HG02938 (cell line): ENCODE data around the gene GON4L.
"Not testable (repeated sequence)": the region's sequence is repeated elsewhere in the genome, so short reads cannot be mapped to it uniquely, and the experiment has no call there.

Experiments used
- ATAC-seq: cut with Tn5 transposase; IDR thresholded peaks from one replicate; pipeline ENCODE4 v1.9.1; 2021; ENCODE audit warnings: mild to moderate bottlenecking, moderate library complexity; ENCODE audit not compliant: unreplicated experiment

GON4L gene

DNA sequence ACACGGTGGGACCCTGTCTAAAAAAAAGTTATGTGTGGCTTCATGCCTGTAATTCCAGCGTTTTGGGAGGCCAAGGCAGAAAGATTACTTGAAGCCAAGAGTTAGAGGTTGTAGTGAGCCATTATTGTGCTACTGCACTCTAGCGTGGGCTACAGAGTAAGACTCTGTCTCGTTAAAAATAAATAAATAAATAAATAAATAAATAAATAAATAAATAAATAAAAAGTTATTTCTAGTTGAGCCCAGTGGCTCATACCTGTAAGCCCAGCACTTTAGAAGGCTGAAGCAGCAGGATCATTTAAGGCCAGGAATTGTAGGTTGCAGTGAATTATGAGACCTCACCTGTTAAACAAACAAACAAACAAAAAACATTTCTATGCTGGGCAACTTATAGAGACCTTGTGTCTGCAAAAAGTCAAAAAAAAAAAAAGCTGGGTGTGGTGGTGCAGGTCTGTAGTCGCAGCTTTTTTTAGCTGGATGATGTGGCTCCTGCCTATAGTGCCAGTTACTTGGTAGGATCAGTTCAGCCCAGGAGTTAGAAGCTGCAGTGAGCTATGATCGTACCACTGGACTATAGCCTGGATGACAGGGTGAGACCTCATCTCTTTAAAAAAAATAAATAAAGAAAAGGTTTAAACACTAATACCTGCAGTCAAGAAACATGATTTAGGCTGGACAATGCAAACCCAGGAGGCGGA, 25.6 kb downstream of the GON4L start:
- no peak for ATAC-seq

DNA sequence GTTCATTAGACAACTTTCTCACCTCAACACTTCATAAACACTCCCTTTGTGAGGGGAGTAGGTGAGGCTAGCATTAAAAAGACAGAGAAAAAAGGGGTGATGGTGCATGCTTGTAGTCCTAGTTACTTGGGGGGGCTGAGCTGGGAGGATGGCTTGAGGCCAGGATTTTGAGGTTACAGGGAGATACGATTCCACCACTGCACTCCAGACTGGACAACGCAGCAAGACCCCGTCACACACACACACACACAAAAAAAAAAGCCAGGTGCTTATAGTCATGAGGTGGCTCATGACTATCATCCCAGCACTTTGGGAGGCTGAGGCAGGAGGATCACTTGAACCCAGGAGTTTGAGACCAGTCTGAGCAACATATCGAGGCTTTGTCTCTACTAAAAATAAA, 29.6 kb downstream of the GON4L start:
- ATAC-seq, result no peak

DNA sequence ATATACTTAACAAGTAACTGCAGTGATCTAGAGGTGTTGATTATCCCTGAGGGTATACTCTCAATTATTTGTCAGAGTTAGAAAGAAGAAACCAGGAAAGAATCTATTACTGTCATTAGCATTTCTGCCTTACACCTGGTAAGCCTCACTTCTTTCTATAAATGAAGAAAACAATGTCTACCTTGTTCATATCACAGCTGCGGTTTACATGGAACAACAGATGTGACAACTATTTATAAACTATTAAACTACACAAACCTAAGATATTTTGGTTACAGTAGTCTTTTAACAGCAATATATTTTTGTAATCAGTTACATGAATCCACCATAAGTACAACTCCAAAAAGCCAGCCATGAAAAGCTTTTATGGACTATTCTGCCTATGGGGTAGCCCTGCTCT, 40.7 kb downstream of the GON4L start:
- no peak for ATAC-seq

DNA sequence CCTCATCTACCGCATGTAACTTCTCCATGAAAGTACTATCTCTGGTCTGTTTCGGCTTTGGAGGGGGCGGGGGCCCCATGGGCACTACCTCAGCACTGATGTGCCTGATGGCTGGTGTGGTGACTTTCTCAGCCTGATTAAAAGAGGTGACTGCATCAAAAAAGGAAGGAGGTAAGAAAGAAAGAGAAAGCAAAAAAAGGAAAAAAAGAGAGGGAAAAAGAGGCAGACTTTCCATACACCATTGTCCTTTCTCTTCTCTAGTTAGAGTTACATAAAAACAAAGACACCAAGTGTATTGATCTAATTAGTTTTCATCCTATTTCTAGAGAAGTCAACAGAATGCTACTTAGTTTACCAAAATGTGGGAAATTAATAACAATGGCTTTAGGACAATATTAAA, 43.3 kb downstream of the GON4L start:
- no peak for ATAC-seq

DNA sequence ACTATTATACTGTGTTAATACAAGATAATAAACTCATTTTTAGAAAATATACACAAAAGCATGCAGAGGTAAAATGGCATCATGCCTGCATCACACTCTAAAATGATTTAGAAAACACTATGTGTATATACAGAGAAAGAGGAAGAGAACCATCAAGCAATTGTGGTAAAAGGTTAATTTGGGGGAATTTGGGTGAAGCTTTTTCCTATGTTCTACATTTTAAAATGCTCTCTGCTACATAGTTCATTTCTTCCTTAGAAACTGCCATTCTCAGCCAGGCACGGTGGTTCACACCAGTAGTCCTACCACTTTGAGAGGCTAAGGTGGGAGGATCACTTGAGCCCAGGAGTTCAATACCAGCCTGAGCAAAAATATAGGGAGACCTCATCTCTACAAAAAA, 44.1 kb downstream of the GON4L start:
- no peak for ATAC-seq

DNA sequence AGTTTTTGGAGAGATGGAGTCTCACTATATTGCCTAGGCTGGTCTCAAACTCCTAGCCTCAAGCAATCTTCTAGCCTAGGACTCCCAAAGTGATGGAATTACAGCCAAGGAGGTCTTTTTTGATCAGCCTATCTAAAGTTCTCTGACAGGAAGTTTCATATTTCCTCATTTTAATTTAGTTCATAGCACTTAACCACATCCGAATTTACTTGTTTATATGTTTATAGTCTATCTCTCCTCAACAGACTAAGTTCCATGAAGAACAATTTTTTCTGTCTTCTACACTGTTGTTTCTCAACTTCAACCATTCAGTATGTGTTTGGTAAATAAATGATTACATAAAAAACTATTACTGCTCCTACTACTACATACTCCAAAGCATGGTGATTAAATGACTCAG, 47.9 kb downstream of the GON4L start:
- ATAC-seq, result no peak

DNA sequence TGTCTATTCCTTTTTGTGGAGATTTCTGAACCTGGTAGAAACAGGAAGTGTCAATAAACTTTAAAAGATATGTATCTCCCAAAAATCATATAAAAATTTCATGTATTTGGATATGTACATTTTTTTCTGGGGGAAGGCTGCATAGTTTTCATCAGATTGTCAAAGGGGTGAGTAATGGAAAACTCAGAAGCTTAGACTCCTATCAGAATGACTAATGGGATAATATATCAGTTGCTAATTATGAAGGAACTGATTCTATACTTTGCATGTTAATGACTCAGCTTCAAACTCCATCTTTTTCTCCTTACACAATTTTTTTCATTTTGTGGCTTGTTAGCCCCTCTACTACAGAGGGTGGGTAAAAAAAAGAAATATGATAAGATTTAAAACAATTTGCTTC, 55.9 kb downstream of the GON4L start:
- ATAC-seq, result no peak

DNA sequence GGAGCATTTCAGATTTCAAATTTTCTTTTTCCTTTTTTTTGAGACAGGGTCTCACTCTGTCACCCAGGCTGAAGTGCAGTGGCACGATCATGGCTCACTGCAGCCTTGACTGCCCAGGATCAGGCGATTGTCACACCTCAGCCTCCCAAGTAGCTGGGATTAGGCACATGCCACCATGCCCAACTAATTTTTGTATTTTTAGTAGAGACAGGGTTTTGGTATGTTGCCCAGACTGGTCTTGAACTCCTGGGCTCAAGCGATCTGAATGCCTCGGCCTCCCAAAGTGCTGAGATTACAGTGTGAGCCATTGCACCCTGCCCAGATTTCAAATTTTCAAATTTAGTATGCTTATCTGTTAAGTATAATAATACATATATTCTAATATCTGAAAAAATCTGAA, 61.4 kb downstream of the GON4L start:
- ATAC-seq, result not testable (repeated sequence)

DNA sequence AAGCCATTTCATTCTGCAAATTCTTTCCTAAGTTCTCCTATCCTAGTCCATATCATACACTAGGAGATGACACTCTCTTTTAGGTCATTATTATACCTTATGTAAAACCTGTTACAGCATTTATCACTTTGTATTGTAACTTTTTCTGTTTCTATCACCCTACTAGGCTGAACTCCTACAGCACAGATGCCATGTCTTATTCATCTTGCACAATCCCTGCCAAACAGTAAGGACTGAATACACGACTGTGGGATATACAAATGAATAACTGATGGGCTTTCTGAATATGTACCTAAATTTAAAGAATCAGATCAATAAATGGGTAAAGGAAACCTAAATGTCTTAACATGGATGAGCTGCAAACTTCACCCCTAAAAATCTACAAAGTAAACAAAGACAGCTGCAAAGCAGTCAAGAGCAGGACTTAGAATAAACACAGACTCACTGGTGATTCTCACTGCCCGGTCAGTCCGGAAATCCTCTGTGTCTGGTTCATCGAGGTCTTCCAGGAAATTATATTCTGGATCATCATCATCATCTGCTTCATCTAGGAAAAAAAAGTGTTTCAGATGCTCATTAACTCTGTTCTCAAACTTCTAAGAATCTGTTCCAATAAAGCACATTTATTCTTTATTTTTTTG, 62.3 kb downstream of the GON4L start:
- ATAC-seq, result no peak

DNA sequence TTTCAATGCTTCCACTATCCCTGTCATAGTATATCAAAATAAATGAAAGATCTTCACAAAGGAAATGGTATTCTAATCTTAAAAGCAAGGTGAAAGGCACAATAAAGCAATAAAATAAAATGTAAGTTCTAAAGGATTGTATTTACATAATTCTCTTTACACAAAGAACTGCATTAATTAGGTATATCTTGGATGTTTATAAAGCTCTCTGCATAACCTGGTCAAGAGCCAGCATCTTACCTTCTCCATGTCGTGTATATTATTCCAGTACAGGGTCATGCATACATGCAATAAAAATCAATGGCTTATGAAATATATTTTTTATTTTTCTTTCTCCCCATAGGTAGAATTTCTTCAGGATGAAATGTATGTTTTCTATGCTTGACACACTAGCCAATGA, 63.8 kb downstream of the GON4L start:
- no peak for ATAC-seq

DNA sequence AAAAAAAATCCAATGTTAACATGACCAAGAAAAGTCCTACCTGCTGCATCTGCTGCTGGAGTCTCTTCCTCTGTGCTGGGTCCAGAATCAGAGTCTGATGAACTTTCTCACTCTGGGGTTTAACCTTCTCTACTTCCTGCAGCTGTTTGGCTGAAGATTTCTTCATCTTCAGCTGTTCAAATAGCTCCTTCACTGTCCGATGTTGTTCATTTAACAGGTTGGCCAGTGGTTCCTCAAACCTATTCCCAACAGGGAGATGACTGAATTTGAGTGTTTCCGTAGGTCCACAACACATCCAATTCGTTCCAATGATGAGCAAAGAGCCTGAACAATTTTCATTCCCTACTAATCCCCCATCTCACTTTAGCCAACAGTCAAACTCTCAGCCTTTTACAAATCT, 79.4 kb downstream of the GON4L start:
- ATAC-seq, result no peak

DNA sequence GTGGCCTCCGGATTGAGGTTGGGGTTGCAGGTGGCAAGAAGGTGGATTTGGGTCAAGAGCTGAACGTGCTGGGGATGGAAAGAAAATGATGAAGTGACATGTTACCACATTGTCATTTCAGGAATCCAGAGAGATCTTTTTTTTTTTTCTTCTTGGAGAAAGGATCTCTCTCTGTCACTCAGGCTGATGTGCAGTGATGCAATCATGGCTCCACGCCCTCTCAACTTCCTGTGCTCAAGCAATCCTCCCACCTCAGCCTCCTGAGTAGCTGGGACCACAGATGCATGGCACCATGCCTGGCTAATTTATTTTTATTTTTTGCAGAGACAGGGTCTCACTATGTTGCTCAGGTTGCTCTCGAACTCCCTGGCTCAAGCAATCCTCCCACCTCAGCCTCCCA, 80.6 kb downstream of the GON4L start:
- ATAC-seq, result no peak

DNA sequence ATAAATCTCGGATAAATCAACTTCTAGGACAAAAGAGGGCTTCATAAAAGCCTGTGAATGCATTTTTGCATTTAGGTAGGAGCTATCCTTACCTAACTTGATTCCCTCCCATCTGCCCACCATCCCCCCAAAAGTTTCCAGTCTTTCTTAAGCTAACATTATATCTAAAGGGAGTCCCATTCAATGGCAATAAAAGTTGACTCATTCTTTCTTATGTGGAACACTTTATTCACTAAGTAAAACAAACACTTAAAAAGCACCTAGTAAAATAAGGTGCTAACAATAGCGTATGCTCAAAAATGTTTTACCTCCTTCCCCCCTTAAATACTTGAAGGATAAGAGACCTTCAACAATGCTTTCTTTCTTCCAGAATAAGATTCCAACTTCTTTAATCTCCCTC, 83.8 kb downstream of the GON4L start:
- ATAC-seq, result no peak

DNA sequence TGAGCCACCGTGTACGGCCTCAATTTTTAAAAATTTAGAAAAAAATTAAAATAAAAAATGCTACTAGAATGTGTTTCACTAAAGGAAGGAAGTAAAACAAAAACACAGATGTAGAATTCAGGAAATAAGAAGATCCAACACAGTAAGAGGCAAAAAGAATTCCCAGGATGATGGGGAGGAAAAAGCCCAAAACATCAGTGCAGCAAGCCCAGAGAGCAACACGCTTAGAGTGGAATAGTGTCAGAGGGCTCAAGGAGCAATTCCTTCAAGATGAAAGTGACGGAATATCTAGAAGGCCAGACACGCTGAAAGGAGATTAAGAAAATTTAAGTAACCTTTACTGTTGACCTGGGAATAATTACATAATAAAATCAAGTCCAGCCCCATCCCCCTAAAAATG, 87.8 kb downstream of the GON4L start:
- ATAC-seq, result no peak

DNA sequence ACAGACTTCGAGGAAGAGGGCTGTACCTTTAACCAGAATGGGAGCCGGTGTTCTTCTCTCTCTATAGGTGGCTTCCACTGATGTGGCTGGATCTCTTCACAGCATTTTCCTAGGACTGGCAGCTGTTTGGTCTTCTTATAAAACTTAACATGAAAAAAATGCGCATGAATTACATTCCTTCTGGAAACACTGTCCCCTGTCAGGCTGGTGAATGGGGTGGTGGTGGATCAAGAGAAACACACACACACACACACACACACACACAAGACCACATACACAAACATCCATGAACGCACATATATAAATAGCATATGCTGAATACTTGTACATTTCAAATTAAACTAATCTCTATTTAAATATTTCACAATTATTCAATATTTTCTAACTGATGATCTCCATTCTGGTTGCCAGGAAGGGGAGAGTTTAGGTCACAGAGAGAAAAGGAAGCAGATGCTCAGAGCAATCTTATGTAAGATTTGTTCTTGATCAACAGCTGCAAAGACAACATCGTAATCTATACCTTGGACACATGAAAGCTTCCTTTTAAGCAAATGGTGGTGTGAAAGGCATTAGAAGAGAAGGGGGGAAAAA, 89.5 kb downstream of the GON4L start:
- not testable (repeated sequence) for ATAC-seq

DNA sequence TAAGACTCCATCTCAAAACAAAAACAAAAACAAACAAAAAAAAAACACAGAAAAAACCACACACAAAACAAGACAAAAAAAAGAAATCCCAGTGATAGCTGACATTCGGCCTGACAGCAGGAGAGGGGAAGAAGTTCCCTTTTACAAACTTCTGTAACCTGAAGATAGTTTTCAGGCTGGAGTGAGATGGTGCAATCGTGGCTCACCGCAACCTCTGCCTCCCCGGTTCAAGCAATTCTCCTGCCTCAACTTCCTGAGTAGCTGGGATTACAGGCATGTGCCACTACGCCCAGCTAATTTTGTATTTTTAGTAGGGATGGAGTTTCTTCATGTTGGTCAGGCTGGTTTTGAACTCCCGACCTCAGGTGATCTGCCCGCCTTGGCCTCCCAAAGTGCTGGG, 93.0 kb downstream of the GON4L start:
- not testable (repeated sequence) for ATAC-seq

DNA sequence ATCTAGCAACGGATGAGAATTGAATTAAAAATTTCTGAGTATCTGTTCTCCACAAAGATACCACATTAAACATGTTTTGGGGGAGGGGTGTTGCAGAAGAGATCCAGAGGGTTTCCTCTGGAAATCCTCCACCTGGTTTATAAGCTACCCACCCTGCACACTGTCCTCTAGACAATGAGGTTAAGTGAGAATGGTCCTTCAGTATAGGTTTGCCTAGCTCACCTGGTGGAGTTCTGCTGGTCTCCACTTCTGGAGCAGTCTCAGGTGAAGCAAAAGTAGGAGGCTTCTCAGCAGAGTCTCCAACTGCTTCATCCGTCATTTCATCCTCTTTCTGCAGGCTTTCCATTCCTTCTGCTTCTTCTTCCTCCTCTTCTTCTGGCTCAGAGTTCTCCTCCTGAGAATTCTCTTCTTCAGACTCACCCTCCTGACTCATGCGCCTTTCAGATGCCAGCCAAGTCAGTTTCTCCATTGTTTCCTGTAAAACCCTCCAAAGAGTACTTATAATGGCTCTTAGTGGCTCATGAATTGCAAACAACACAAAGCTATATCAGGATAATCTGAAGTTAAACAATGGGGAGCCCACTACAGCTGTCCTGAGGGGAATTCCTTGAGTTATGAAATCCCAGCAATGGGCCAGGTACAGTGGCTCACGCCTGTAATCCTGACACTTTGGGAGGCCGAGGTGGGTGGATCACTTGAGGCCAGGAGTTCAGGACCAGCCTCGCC, 93.8 kb downstream of the GON4L start:
- not testable (repeated sequence) for ATAC-seq

DNA sequence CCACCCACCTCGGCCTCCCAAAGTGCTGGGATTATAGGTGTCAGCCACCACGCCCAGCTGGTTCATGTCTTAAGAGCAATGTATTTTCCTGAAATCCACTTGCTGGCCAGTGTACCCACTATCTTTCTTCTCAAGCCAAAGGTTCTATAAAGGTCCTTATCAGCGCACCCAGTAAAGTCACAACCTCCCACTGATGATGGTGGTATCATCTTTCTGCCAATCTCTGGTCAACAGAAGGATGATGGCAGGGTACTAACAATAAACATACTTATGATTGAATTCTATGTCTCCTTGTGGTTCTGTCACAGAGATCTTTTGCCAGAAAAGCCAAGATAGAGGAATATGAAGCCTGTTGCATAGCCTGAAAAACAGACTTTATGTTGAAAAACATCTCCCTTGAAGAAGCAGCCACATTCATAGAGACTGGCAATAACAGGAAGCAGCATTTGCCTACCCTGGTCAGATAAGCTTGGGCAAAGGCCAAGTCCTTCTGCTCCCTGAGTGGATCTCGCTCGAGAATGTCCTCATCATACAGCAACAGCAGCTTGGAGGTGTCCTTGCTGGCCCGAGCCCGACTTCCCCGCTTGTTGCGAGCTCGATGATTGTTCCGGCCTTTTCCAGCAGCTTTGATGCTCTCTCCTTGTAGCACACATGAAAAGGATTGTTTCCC, 95.1 kb downstream of the GON4L start:
- no peak for ATAC-seq

DNA sequence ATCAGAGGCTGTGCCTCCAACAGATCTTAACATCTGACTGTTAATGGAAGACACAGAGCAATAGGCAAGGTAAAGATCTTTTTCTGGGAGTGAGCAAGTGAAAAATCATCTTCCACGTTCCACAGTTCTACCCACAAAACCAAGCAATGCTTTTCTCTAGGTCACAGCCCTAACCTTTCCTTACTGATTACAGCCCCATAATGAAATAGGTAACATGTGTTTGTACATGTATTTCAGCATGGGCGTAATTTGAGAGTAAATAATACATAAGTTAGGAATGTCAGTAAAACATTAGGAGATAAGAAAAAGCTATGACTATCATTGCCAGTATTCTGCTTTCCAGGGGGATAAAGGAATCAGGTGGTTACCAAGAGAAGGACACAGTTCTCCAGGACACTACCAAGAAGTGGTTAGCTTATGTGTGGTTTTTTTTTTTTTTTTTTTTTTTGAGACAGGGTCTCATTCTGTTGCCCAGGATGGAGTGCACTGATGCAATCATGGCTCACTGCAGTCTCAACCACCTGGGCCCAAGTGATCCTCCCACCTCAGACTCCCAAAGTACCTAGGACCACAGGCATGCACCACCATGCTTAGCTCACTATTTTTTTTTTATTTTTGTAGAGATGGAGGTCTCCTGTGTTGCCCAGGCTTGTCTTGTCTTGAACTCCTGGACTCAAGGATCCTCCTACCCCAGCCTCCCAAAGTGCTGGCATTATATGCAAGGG, 96.1 kb downstream of the GON4L start:
- no peak for ATAC-seq

DNA sequence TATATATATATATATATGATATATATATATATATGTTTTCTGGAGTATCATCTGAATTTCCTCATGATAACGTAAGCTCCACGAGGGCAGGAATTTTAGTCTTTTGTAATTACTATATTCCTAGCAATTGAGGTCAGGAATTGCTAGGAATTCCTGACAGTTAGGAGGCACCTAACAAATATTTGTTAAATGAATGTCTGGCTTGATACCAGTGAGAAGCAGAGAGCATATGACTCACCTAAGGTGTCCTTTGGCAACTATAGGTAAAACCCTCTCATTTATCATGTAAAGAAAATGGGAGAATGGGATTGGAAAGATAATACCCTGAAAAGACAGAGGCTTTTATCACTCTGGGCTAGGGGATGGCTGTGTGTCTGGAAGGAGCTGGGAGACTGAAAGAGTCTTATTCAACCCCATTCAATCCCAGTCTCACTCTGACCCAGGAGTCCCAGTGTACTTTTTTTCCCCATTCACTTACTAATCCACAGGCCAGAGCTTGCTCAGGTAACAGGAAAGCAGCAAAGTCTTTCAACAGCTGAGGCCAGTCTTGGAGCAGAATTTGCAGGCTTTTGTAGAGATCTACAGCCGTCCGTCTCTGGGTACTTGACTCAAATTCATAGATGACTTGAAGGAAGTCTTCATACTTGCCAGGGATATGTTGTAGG, 96.9 kb downstream of the GON4L start:
- no peak for ATAC-seq
